Natural killer cell (primary cell): ENCODE measurements around the gene CCDC51. TPM values are rescaled to one million over a fixed set of nuclear protein-coding genes. Genes with fewer than 3 reads are reported as not detected.

Source experiments
- ATAC-seq, 3 donors: fragments of 150-1000 bp in 2 of 3; fragments of 200-7000 bp in 1 of 3; cut with Tn5 transposase; 1 replicate in 1 of 3; 2 replicates in 2 of 3; pipeline ENCODE4 v1.10.0; 2021; ENCODE audit warnings: mild to moderate bottlenecking in 2 of 3, moderate library complexity in 2 of 3
- DNase-seq, 2 donors: peaks; one replicate each; pipeline versions ENCODE4 v3.0.0 to v3.0.0-alpha.2; 2013 to 2021; ENCODE audit warnings: mixed read lengths in 1 of 2
- H3K27ac ChIP-seq: one replicate; pipeline ENCODE4 v1.5.1; 2013; ENCODE audit warnings: mild to moderate bottlenecking, low read length
- H3K27me3 ChIP-seq: one replicate; pipeline ENCODE4 v1.6.1; 2013; ENCODE audit warnings: low read length; ENCODE audit not compliant: control insufficient read depth, insufficient read depth
- H3K36me3 ChIP-seq: one replicate; pipeline ENCODE4 v1.6.1; 2013; ENCODE audit warnings: low read length; ENCODE audit not compliant: control insufficient read depth, insufficient read depth
- H3K4me1 ChIP-seq: one replicate; pipeline ENCODE4 v1.6.1; 2013; ENCODE audit warnings: low read length; ENCODE audit not compliant: control insufficient read depth, insufficient read depth
- H3K4me3 ChIP-seq: one replicate; pipeline ENCODE4 v1.5.1; 2013; ENCODE audit warnings: low read length
- H3K9me3 ChIP-seq: one replicate; pipeline ENCODE4 v1.6.1; 2013; ENCODE audit warnings: low read length; ENCODE audit not compliant: control insufficient read depth, insufficient read depth
- H3K27ac Mint-ChIP-seq, 2 donors: one replicate each; pipeline ENCODE4 v1.8.0; 2022; ENCODE audit warnings: mild to moderate bottlenecking in 2 of 2, mixed read lengths in 2 of 2, moderate library complexity in 1 of 2
- H3K27me3 Mint-ChIP-seq, 2 donors: one replicate each; pipeline ENCODE4 v1.8.0; 2022; ENCODE audit warnings: low read depth in 2 of 2, mixed read lengths in 2 of 2
- H3K36me3 Mint-ChIP-seq: one replicate; pipeline ENCODE4 v1.8.0; 2022; ENCODE audit warnings: mixed read lengths
- H3K4me1 Mint-ChIP-seq, 2 donors: one replicate each; pipeline ENCODE4 v1.8.0; 2022; ENCODE audit warnings: mixed read lengths in 2 of 2
- H3K4me3 Mint-ChIP-seq: one replicate; pipeline ENCODE4 v1.8.0; 2022; ENCODE audit warnings: mild to moderate bottlenecking, moderate library complexity, mixed read lengths
- H3K9me3 Mint-ChIP-seq, 2 donors: one replicate each; pipeline ENCODE4 v1.8.0; 2022; ENCODE audit warnings: mixed read lengths in 2 of 2
- CTCF ChIP-seq: fragments of 200-600 bp; IDR thresholded peaks from one replicate; pipeline ENCODE4 v1.8.0; 2022; ENCODE audit warnings: antibody characterized with exemption
- WGBS: methylation state at CpG from one replicate; pipeline ENCODE4 v1.1.7; 2013; ENCODE audit warnings: missing lambda C conversion rate; ENCODE audit not compliant: insufficient coverage; 5-methylcytosine and 5-hydroxymethylcytosine counted together
- intact Hi-C: fragments of 100-400 bp; cut with micrococcal nuclease; formaldehyde crosslinking; loops from one replicate; pipeline ENCODE4 v1.14.2; 2022
- total RNA-seq, 4 donors: library from RNA; stranded (reverse); fragments of 120-200 nt in 1 of 4; gene quantifications; one replicate each; pipeline versions ENCODE4 v1.2.3 to v1.2.4, GENCODE V29; 2013 to 2022

The CCDC51 gene
- total RNA-seq, 3 donors from 2014 or later (not counting 1 experiment from before 2014, with no cell fraction given) = 4.4 to 8.8 (median 6.8) TPM

- Mint-ChIP-seq H3K4me1 (no peaks in the 10 kb centered on the region), H3K9me3 (no peaks in the 10 kb centered on the region), H3K27me3 (peaks cover 8 to 12% of the 10 kb centered on the region in 2 donors), H3K36me3 (no peaks in the 10 kb centered on the region), H3K4me3 (no peak overlapping the region), H3K27ac (no peak overlapping the region)
- no peaks in the 10 kb centered on the region for H3K27me3 ChIP-seq
- DNase-seq (peak in 1 of 2 donors; percentile 10), ATAC-seq (no peak)
- no peaks in the 10 kb centered on the region for H3K4me1 ChIP-seq
- H3K4me3 ChIP-seq = no peak overlapping the region
- H3K9me3 ChIP-seq = no peaks in the 10 kb centered on the region
- TF ChIP-seq CTCF = no peak
- no peaks in the 10 kb centered on the region for H3K36me3 ChIP-seq
- no peak overlapping the region for H3K27ac ChIP-seq
- intact Hi-C loops = loop anchor here (2.0 kb wide), 1 partner anchor 211 kb away; no protein-coding TSS in a partner anchor
- 40% methylated on average over 4 of the region's 4 CpGs for WGBS
Measured at GRCh38 chr3:48399387-48400172, 40.3 kb downstream of the CCDC51 start.

- no peak for ATAC-seq
- DNase-seq = peak in 1 of 2 donors; percentile 11
- no peak overlapping the region for H3K4me3 Mint-ChIP-seq
Measured at GRCh38 chr3:48398701-48399386, 41.1 kb downstream of the CCDC51 start.

GRCh38 chr3:48397767-48398681, 41.9 kb downstream of the CCDC51 start:
- Mint-ChIP-seq H3K9me3 (no peaks in the 10 kb centered on the region), H3K27me3 (peaks cover 8 to 16% of the 10 kb centered on the region in 2 donors), H3K4me3 (no peak overlapping the region), H3K36me3 (no peaks in the 10 kb centered on the region), H3K4me1 (no peaks in the 10 kb centered on the region), H3K27ac (no peak overlapping the region)
- Histone ChIP-seq H3K36me3 (no peaks in the 10 kb centered on the region), H3K9me3 (no peaks in the 10 kb centered on the region), H3K4me1 (no peaks in the 10 kb centered on the region), H3K4me3 (no peak overlapping the region), H3K27me3 (no peaks in the 10 kb centered on the region), H3K27ac (no peak overlapping the region)
- 84% methylated on average over 9 of the region's 9 CpGs for WGBS
- ATAC-seq (no peak), DNase-seq (peak in 1 of 2 donors; percentile 10)
- intact Hi-C loops = no loop called here
- TF ChIP-seq CTCF = no peak

More at GRCh38 chr3:48398701-48399386, 41.1 kb downstream of the CCDC51 start:
- Mint-ChIP-seq H3K27me3 (peaks cover 8 to 16% of the 10 kb centered on the region in 2 donors), H3K27ac (no peak overlapping the region), H3K36me3 (no peaks in the 10 kb centered on the region), H3K4me1 (no peaks in the 10 kb centered on the region), H3K9me3 (no peaks in the 10 kb centered on the region)
- H3K9me3 ChIP-seq = no peaks in the 10 kb centered on the region
- no peaks in the 10 kb centered on the region for H3K36me3 ChIP-seq
- intact Hi-C loops = no loop called here
- no peak for TF ChIP-seq CTCF
- H3K4me1 ChIP-seq = no peaks in the 10 kb centered on the region
- H3K27ac ChIP-seq = no peak overlapping the region
- 82% methylated on average over 9 of the region's 11 CpGs for WGBS
- no peaks in the 10 kb centered on the region for H3K27me3 ChIP-seq
- H3K4me3 ChIP-seq = no peak overlapping the region
